HG03060 (cell line): ENCODE data around the gene FBXO41.
A peak's percentile ranks its signal among the peaks of the same experiment; 100 is the strongest.

ENCODE experiments used
- ATAC-seq: cut with Tn5 transposase; IDR thresholded peaks from one replicate; pipeline ENCODE4 v1.9.1; 2021; ENCODE audit warnings: low read depth, moderate number of reproducible peaks; ENCODE audit not compliant: unreplicated experiment

FBXO41 gene, protein sequence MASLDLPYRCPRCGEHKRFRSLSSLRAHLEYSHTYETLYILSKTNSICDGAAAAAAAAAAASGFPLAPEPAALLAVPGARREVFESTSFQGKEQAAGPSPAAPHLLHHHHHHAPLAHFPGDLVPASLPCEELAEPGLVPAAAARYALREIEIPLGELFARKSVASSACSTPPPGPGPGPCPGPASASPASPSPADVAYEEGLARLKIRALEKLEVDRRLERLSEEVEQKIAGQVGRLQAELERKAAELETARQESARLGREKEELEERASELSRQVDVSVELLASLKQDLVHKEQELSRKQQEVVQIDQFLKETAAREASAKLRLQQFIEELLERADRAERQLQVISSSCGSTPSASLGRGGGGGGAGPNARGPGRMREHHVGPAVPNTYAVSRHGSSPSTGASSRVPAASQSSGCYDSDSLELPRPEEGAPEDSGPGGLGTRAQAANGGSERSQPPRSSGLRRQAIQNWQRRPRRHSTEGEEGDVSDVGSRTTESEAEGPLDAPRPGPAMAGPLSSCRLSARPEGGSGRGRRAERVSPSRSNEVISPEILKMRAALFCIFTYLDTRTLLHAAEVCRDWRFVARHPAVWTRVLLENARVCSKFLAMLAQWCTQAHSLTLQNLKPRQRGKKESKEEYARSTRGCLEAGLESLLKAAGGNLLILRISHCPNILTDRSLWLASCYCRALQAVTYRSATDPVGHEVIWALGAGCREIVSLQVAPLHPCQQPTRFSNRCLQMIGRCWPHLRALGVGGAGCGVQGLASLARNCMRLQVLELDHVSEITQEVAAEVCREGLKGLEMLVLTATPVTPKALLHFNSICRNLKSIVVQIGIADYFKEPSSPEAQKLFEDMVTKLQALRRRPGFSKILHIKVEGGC

DNA sequence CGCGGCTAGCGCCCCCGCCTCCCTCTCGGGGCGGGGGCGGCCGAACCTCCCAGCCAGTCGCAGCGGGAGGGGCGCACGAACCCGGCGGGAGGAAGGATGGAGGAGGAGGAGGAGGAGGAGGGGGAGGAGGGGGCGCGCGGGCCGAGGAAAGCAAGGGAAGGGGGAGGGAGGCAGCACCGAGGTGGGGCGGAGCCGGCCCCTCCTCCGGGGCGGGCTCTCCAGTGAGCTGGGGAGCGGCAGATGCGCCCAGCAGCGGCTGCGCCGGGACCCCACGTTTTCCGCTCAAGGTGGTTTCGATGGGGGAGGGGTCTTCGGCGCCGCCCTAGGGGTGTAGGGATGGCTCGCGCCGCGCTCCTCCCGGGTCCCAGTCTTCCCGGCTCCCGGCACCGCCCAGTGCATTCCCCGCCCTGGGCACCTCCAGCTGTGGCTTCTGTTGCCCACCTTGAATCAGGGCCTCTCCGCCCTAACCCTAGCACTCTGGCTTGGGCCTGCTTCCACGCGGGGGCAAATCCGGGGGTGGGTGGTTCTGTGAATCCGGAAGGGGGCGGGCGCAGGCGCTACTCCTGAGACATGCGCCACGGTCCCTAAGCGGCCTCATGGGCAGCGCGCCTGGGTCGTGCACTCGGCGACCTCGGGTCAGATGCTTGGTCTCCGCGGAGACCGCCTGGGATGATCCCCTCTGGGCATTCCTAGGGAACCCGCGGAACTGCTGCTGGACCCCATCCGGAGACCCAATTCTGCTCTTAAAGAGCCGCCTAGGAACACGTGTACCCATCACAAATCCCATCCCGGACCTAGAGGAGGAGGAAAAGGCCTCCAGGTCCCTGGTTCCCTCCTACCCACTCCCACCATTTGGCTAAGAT, at the start of gene FBXO41:
TSS of gene FBXO41 (minus strand) at position 183 of the 863 bp plus-strand sequence. CDS start 14,848 bp downstream, outside the sequence.
- peak; percentile 29 for ATAC-seq

DNA sequence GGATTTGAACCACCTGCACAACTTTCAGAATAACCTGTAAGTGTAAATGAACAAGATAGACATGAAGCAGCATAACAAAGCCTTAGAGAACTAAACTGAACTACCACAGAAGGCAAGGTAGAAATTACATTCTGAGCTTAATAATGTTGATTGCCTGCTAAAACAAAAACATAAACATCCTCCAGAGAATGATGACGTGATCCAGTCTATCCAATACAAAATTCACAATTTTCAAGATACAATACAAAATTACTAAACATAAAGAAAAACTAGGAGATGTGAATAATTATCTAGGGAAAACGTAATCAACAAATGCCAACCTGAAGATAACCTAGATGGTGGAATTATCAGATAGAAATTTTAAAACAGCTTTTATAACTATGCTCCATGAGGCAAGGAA, 49.8 kb upstream of the FBXO41 start:
- ATAC-seq, result no peak

DNA sequence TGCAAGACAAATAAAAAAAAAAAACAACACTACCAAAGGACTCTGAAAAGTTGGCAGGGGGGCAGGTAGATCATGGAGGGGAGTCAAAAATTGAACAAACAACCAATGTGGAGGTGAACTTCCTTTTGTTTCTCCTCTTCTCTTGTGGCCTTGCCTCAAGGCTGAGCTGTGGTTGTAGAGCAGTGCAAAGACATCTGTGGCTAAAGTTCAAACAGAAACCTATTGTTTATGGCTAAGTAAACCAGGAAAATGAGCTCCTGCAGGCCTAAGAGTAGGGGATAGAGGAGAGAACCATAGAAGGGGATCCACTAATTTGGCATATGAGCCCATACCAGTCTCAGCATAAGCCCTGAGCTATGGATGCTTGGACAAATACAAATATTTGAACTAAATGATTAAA, 49.3 kb upstream of the FBXO41 start:
- ATAC-seq, result no peak

DNA sequence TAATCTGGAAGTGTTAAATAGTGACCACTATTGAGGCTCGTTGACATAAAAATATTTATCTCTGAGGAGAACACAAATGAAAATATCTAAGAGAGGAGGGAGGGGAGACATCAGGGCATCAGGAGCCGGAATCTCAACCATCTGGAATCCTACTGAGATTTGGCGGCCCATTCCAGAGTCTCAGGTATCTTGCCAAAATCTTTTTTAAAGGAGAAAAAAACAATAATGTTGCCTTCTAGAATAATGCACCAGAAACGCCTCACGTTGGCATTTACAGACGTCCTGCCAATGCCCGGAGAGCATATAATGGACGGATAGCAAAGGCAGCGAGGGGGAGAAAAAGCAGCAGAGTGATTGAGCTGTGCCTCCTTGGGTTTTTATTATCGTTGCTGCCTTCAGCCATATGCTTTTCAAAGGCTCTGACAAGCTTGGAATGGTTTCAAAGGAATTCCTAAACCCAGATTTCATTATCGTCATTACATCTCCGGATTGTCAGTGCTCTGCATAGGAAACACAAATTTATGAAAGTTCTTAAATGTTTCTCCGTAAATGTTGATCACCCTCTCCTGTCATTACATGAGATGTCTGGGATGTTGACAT, 39.9 kb upstream of the FBXO41 start:
- ATAC-seq, result no peak

DNA sequence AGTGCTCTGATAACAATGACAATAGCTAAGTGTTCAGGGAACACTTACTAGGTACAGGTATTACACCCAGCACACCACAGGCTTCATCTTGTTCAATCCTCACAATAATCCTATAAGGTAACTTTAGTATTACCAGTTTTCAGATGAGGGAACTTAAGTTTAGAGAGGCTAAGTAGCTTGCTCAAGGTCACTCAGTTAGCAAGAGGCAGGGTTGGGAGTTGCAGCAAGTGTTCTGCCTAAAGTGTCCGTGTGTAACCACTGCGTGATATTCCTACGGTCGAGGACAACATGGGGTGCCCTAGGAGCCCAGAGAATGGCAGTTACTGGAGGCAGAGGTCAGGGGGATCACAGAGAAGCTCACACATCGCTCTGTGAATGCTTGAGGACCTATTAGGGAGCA, 39.3 kb upstream of the FBXO41 start:
- ATAC-seq, result no peak

DNA sequence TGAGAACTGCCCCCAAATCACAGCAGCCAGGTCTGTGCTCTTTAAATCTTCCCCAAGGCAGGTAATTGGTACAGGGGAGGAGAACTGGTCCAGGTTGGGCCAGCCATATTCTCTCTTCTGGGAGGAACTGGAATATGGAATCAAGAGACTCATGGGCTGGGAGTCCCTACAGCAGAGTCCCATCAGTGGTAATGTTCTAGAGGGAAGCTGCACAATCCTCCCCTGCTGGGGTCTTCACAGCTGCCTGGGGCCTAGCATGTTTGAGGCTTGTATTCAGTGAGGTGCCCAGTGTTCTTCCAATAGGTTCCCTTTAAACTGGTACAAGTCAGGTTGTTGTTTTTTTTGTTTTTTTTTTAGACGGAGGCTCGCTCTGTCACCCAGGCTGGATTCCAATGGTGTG, 30.2 kb upstream of the FBXO41 start:
- ATAC-seq, result no peak

DNA sequence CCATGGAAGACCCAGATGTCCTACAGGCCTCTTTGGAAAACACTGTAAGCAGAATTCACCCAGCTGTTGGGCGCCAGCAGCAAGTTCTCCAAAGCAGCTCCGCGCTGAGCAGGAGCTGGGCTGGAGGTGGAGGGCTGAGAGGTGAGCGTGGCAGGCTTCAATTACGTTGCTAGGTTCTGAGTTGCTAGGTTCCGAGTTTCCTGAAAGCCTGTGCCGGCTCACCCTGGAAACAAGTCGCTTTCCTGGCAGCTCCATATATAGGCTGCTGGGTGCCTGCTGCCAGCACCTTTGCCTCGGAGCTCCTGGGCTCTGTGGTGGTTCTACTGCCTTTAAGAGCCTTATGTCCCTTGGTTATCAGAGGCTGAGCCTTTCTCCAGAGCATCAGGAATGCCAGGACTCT, 23.4 kb upstream of the FBXO41 start:
- ATAC-seq, result no peak

DNA sequence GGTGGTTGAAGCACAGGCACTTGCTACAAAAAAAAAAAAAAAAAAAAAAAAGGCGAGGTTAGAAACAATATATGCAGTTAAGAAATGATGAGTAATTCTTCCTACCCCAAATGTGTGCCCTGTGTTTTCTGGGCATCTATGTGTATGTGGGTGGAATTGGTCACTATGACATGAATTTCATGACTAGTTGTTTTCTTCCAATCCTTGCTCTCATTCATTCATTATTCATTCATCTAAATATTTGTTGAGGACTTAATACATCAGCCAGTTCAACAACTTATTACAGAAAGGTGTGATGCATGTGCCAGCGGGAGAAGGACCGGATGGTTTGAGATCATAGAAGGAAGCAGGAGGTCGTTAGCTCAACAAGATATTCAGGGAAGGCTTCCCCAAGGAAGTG, 17.4 kb upstream of the FBXO41 start:
- no peak for ATAC-seq

DNA sequence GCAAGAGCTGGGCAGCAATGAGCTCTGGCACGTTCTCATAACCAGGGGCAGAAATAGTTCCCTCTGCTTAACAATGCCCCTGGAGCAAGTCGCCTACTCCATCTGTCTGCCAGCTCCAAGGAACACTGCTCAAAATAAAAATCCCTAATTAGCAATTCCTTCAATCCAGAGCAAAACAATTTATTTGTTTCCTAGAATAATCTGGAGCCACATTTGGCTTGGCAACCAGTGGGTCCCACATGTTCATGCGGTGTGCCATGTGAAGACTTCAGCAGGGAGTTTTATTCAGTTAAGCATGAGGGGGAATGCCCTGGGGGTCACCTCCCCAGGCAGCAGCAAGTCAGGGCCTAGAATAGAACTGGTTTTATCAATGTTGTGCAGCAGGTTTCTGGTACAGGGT, 16.6 kb upstream of the FBXO41 start:
- ATAC-seq, result no peak

DNA sequence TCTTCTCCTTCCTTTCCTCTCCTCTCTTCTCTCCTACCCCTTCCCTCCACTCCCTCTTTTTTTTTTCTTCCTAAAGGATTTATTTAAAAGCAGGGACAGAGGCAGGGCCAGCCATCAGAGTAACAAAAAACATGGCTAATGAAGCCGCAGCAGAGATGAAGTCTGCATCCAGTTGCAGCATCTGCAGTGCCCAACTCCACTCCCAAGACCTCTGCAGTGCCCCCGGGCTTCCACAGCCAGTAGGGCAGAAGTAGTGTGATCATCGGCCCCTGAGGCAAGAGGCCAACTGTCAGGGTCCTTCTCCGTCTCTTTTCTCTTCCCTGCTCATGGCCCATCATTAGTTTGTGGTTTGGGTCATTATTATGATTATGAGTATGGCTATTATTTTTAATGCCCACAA, 13.3 kb upstream of the FBXO41 start:
- ATAC-seq, result no peak

DNA sequence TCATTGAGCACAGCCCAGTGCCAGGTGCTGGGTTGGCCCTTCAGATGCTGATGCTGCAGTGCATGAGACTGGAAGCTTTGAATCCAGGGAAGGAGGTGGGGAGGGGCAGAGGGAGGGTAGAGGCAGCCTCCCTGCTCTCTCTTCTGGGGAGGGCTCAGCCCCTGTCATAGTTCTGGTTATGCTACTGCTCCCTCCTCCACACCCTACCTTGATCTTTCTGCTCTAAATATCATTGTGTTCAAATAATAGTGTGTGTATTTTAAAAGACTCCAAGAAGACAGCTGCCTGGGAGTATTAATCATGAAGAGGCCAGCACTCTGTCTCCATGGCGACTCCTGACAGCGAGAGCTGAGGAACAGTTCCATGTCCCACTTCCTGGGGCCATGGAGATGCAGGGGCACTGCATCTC, 12.9 kb upstream of the FBXO41 start:
- no peak for ATAC-seq

DNA sequence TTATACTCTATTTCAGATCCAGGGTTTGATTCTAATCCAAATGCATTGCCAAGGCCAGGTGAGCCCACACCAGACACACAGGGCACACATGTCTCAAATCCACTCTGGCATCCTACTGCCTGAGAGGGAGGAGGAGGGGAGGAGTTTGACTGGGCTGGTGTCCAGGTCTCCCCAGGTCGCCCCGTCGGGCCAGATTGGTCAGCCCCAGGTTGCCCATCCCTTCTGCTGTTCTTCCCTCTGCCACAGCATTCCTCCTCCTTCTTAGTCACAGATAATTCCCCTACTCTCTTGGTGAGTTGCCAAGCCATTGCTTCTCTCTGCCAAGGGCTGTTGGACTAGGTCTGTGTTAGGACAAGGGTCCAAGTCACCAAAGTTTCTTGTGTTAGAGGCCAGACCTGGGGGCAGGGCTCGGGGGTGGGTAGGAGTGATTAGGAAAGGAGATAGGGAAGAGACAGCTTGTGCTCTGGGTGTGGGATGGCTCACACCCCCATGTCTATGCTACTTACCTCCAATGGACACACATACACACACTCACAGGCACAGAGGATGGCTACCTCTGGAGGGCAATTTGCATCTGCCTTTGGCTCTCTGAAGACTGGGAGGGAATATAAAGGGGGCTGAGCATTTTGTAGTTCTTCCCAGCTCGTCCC, 11.6 kb upstream of the FBXO41 start:
- ATAC-seq, result no peak

DNA sequence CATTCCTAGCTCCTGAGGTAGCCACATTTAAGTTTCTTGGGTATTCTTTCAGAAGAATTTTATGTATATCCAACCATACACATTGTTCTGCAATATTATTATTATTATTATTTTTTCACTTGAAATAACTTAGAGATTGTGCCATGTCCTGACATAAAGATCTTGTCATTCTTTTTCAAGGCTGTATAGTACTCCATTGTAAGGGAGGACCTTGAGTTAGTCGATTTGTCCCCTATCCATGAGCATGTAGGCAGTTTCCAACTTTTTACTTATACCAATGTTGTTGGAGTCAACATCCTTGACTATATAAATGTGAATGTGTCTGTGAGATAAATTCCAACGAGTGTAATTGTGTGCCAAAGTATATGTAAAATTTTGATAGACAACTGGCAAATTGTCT, 10.0 kb upstream of the FBXO41 start:
- no peak for ATAC-seq

DNA sequence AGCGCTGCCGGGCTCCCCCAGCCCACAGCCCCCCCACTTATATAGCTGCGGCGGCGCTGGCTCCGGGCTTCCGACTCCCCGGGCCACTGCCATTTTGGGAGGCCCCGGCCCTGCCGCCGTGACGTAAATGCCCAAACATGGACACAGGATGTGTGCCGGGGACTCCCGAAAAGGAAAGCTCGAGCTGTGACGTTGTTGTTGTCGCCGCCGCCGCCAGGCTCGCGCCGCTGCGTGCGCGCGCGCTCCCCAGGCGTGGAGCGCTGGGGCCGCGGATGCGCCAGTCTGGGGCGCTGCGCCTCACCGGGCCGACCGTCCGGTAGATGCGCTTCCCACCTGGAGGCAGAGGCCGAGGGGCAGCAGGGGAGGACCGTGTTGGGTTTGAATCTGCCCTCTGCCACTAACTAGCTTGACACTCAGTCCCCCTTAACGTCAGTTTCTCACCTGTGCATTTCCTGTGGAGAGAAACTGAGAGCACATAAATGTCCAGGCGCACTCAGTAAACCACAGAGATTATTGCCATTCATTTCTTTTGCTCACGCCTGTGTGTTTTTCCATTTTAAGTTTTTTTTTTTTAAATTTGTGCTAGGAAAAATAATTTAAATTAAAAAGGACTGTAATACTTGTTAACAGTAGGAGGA, 9.4 kb upstream of the FBXO41 start, which contains the start of gene EGR4:
TSS of gene EGR4 (minus strand) at position 15 of the 638 bp plus-strand sequence. CDS start 231 bp downstream, outside the sequence.
- ATAC-seq, result peak; percentile 77

DNA sequence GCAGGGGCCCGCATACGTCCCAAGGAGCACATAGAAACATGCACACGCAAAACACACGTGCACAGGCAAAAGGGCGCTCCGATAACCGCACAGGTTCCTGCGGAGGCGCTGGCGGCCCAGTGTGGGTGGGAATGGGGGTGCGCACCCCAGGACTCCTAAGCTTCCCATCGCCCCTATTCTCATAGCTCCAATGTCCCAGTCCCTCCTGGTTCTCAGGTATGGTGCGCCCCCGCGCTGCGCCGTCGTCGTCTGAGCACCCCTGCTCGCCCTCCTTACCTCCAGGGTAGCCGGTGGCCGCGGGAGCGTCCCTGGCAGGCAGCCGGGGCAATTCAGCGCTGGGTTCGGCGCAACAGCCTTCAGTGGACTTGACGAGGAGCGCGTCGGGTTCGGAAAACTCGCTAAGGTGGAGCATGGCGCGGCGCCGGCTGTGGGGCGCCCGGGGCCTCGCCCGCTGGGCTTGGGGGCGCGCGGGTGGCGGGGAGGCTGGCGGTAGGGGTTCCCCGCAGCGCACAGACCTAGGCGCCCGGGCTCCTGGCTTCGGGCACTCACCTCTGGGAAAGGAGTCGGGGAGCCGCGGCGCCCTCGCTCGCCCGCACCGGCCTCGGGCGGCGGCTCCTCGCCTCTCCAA, 8.7 kb upstream of the FBXO41 start:
- ATAC-seq, result no peak

DNA sequence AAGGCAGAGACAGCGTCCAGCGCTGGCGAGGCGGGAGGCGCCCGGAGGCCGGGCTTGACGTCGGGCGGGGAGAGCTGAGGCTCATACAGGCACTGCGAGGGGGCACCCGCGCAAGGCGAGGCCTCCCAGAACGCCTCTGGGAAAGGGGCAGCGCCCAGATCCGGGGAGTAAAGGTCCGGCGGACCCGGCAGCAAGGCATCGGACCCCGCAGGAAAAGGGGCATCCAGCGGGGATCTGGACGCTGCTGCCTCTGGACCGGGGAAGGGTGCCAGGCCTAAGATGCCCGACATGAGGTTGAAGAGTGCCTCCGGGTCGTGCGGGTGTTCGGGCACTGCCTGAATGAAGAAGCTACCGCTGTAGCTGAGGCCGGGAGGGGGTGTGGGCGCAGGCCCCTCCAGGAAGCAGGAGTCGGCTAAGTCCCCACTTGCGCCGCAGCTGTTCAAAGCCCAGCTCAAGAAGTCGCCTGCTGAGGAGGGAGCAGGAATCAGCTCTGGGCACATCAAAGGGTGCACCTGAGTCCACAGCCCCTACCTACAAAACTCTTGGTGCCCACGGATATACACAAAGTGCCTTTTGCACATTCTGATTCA, 8.1 kb upstream of the FBXO41 start:
- no peak for ATAC-seq

DNA sequence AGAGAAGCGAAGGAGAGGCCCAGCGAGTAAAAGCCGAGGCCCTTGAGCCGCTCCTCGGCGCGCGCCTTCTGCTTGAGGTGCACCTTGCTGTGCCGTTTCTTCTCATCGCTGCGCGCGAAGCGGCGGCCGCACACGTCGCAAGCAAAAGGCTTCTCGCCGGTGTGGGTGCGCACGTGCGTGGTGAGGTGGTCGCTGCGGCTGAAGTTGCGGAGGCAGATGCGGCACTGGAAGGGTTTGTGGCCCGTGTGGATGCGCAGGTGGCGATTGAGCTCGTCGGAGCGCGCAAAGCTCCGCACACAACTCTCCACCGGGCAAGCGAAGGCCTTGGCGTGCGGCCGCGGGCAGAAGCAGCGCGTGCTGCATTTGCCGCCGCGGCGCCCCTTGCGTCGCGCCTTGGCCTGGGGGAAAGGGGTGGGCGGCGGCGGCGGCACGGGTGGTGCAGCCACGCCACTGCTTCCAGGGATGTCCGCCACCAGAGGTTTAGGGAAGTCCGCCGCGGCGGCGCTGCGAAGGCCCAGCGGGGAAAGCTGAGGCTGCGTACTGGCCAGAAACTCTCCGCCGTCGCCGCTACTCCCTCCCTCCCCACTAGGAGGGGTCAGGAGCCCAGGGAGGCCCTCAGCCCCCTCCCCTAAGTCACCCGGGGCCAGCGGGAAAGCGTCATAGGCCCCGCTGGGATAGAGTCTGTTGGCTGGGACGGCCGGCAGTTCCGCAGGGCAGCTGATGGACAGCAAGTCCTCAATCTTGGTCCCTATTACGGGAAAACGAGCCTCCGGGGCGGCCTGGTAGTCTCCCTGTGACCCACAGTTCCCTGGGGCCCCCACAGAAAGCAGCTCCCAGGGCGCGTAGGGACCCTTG, 7.4 kb upstream of the FBXO41 start:
- ATAC-seq, result no peak

DNA sequence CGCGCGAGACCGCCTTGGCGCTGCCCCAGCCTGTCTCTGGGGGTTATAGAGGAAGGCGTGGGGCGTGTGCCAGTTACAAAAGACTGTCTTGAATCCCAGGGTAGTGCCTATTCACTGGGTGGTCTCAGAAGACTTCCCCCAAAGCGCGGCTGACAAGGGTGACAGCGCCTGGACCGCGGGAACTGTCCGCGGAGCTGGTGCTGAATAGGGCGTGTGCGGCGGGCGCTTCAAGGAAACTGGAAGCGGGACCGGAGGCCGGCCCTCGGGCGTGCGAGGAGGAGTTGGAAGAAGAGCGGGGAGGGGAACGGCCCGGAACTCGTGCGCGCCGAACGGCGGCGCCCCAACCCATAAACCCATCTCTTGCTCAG, 6.8 kb upstream of the FBXO41 start:
- ATAC-seq, result no peak
